Measurements from ENCODE around the gene SRP68. TPM values are rescaled to one million over a fixed set of nuclear protein-coding genes. Genes with fewer than 3 reads are reported as not detected.

Gene SRP68
- total and polyA plus RNA-seq, 4 donors, result 17.7 to 36.7 (median 28.7) TPM

DNA sequence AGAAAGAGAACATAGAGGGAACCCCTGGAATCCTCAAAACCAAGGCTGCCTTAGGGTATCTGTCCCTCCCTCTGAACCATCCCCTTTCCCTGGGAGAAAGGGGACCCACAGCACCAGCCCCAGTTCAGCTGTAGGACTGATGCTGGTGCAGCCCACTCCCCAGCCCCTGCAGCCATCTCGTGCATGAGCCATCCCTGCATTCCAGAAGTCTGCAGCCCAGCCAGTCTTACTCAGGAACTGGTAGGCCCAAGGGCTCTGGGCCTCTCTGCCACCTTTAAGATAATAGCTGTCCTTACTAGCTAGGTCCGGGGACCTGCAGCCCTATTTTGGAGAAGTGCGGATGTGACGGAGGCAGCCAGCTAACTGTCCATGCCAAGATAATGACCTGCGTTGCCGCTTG lies 39.2 kb downstream of the SRP68 start:
- H3K4me1 ChIP-seq (ENCODE audit: control insufficient read depth in 4 of 4, insufficient read depth in 4 of 4, low read length in 3 of 4), result peaks cover 0 to 3% (median 1%) of the 10 kb centered on the region in 4 donors
- H3K27ac ChIP-seq (ENCODE audit: low read depth in 1 of 2, low read length in 2 of 2), result no peak overlapping the region
- H3K4me3 ChIP-seq (ENCODE audit: low read depth in 1 of 3, low read length in 3 of 3), result no peak overlapping the region
- peaks cover 0 to 7% (median under 1%) of the 10 kb centered on the region in 4 donors for H3K36me3 ChIP-seq (ENCODE audit: control insufficient read depth in 4 of 4, insufficient read depth in 3 of 4, low read depth in 1 of 4, low read length in 3 of 4)
- H3K9ac ChIP-seq (ENCODE audit: low read depth in 1 of 2, low read length in 2 of 2), result no peak overlapping the region
- WGBS, result 96% methylated on average over 6 of the region's 6 CpGs
- H3K27me3 ChIP-seq (ENCODE audit: control insufficient read depth in 4 of 4, insufficient read depth in 4 of 4, low read length in 3 of 4), result no peaks in the 10 kb centered on the region
- DNase-seq (ENCODE audit: low spot score), result no peak
- TF ChIP-seq HNF4G (IDR thresholded peaks at IDR 0.05), result no peak
- no peak for TF ChIP-seq HNF4A (conservative IDR thresholded peaks at IDR 0.05)
- TF ChIP-seq, protein P1, sequence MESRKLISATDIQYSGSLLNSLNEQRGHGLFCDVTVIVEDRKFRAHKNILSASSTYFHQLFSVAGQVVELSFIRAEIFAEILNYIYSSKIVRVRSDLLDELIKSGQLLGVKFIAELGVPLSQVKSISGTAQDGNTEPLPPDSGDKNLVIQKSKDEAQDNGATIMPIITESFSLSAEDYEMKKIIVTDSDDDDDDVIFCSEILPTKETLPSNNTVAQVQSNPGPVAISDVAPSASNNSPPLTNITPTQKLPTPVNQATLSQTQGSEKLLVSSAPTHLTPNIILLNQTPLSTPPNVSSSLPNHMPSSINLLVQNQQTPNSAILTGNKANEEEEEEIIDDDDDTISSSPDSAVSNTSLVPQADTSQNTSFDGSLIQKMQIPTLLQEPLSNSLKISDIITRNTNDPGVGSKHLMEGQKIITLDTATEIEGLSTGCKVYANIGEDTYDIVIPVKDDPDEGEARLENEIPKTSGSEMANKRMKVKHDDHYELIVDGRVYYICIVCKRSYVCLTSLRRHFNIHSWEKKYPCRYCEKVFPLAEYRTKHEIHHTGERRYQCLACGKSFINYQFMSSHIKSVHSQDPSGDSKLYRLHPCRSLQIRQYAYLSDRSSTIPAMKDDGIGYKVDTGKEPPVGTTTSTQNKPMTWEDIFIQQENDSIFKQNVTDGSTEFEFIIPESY (IDR thresholded peaks at IDR 0.05), result no peak
- H3K9me3 ChIP-seq (ENCODE audit: control insufficient read depth in 4 of 4, low read length in 3 of 4), result no peaks in the 10 kb centered on the region

GRCh38 chr17:76032780-76033108 lies 39.6 kb downstream of the SRP68 start:
- WGBS, result 94% methylated on average over 5 of the region's 5 CpGs
- no peaks in the 10 kb centered on the region for H3K27me3 ChIP-seq (ENCODE audit: control insufficient read depth in 4 of 4, insufficient read depth in 4 of 4, low read length in 3 of 4)

GRCh38 chr17:76032073-76032779 lies 40.1 kb downstream of the SRP68 start:
- Histone ChIP-seq H3K4me3 (ENCODE audit: low read depth in 1 of 3, low read length in 3 of 3) (no peak overlapping the region), H3K9ac (ENCODE audit: low read depth in 1 of 2, low read length in 2 of 2) (no peak overlapping the region), H3K27ac (ENCODE audit: low read depth in 1 of 2, low read length in 2 of 2) (no peak overlapping the region), H3K36me3 (ENCODE audit: control insufficient read depth in 4 of 4, insufficient read depth in 3 of 4, low read depth in 1 of 4, low read length in 3 of 4) (no peaks in the 10 kb centered on the region), H3K9me3 (ENCODE audit: control insufficient read depth in 4 of 4, low read length in 3 of 4) (no peaks in the 10 kb centered on the region), H3K27me3 (ENCODE audit: control insufficient read depth in 4 of 4, insufficient read depth in 4 of 4, low read length in 3 of 4) (no peaks in the 10 kb centered on the region), H3K4me1 (ENCODE audit: control insufficient read depth in 4 of 4, insufficient read depth in 4 of 4, low read length in 3 of 4) (peaks cover 0 to 3% (median 1%) of the 10 kb centered on the region in 4 donors)
- no peak for DNase-seq (ENCODE audit: low spot score)
- no peak for TF ChIP-seq RAD21 (IDR thresholded peaks at IDR 0.05)
- TF ChIP-seq, protein P2, sequence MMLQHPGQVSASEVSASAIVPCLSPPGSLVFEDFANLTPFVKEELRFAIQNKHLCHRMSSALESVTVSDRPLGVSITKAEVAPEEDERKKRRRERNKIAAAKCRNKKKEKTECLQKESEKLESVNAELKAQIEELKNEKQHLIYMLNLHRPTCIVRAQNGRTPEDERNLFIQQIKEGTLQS (IDR thresholded peaks at IDR 0.05), result no peak
- TF ChIP-seq, protein P3, sequence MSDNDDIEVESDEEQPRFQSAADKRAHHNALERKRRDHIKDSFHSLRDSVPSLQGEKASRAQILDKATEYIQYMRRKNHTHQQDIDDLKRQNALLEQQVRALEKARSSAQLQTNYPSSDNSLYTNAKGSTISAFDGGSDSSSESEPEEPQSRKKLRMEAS (IDR thresholded peaks at IDR 0.05), result no peak
- no peak for TF ChIP-seq FOXA1 (IDR thresholded peaks at IDR 0.05)
- TF ChIP-seq YY1 (IDR thresholded peaks at IDR 0.05), result no peak
- TF ChIP-seq, protein P4, sequence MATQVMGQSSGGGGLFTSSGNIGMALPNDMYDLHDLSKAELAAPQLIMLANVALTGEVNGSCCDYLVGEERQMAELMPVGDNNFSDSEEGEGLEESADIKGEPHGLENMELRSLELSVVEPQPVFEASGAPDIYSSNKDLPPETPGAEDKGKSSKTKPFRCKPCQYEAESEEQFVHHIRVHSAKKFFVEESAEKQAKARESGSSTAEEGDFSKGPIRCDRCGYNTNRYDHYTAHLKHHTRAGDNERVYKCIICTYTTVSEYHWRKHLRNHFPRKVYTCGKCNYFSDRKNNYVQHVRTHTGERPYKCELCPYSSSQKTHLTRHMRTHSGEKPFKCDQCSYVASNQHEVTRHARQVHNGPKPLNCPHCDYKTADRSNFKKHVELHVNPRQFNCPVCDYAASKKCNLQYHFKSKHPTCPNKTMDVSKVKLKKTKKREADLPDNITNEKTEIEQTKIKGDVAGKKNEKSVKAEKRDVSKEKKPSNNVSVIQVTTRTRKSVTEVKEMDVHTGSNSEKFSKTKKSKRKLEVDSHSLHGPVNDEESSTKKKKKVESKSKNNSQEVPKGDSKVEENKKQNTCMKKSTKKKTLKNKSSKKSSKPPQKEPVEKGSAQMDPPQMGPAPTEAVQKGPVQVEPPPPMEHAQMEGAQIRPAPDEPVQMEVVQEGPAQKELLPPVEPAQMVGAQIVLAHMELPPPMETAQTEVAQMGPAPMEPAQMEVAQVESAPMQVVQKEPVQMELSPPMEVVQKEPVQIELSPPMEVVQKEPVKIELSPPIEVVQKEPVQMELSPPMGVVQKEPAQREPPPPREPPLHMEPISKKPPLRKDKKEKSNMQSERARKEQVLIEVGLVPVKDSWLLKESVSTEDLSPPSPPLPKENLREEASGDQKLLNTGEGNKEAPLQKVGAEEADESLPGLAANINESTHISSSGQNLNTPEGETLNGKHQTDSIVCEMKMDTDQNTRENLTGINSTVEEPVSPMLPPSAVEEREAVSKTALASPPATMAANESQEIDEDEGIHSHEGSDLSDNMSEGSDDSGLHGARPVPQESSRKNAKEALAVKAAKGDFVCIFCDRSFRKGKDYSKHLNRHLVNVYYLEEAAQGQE (IDR thresholded peaks at IDR 0.05), result no peak
- no peak for TF ChIP-seq TAF1 (conservative IDR thresholded peaks at IDR 0.05)
- no peak for TF ChIP-seq EGR1 (IDR thresholded peaks at IDR 0.05; ENCODE audit: low read depth in 2 of 2)
- 83% methylated on average over 20 of the region's 20 CpGs for WGBS

More at GRCh38 chr17:76032780-76033108, 39.6 kb downstream of the SRP68 start:
- DNase-seq (ENCODE audit: low spot score), result no peak
- no peaks in the 10 kb centered on the region for H3K9me3 ChIP-seq (ENCODE audit: control insufficient read depth in 4 of 4, low read length in 3 of 4)
- H3K36me3 ChIP-seq (ENCODE audit: control insufficient read depth in 4 of 4, insufficient read depth in 3 of 4, low read depth in 1 of 4, low read length in 3 of 4), result peaks cover 0 to 3% (median 0%) of the 10 kb centered on the region in 4 donors
- no peak overlapping the region for H3K4me3 ChIP-seq (ENCODE audit: low read depth in 1 of 3, low read length in 3 of 3)
- H3K9ac ChIP-seq (ENCODE audit: low read depth in 1 of 2, low read length in 2 of 2), result no peak overlapping the region
- TF ChIP-seq, protein P4 (IDR thresholded peaks at IDR 0.05), result no peak
- no peak for TF ChIP-seq FOXA1 (IDR thresholded peaks at IDR 0.05)
- TF ChIP-seq, protein P3 (IDR thresholded peaks at IDR 0.05), result no peak
- TF ChIP-seq HNF4G (IDR thresholded peaks at IDR 0.05), result no peak
- TF ChIP-seq TAF1 (conservative IDR thresholded peaks at IDR 0.05), result no peak
- H3K4me1 ChIP-seq (ENCODE audit: control insufficient read depth in 4 of 4, insufficient read depth in 4 of 4, low read length in 3 of 4), result peaks cover 0 to 3% (median 1%) of the 10 kb centered on the region in 4 donors
- H3K27ac ChIP-seq (ENCODE audit: low read depth in 1 of 2, low read length in 2 of 2), result no peak overlapping the region
